SK-N-SH (cell line): Measurements from ENCODE around the gene ACOT7. TPM values are rescaled to one million over a fixed set of nuclear protein-coding genes. Genes with fewer than 3 reads are reported as not detected.

ENCODE experiments used
- CTCF ChIA-PET: fragments of 300-600, 350-600 bp; formaldehyde crosslinking; extraction: SDS; loops from one replicate; lab custom pipeline; 2021; lab: Yijun Ruan, JAX
- POLR2A ChIA-PET: fragments of 350-600 bp; sonication (Branson Sonifier 250); formaldehyde crosslinking; extraction: SDS; loops from one replicate; lab custom pipeline; 2020; ENCODE audit warnings: antibody characterized with exemption, inconsistent platforms; lab: Yijun Ruan, JAX
- DNase-seq: peaks from one replicate; pipeline ENCODE4 v3.0.0; 2012
- H2AFZ ChIP-seq: fragments of 200-600 bp; sonication (generic); 2 replicates; pipeline ENCODE4 v1.8.1; 2016; ENCODE audit warnings: antibody characterized with exemption, mild to moderate bottlenecking, low read depth
- H3F3A ChIP-seq: fragments of 200-600 bp; sonication (generic); replicated peaks from 2 replicates; pipeline ENCODE3; 2016; ENCODE audit warnings: antibody characterized with exemption, mild to moderate bottlenecking; ENCODE audit not compliant: insufficient read depth
- H3K27ac ChIP-seq, 2 experiments: fragments of 200-500 bp in 1 of 2; fragments of 200-600 bp in 1 of 2; sonication (Bioruptor generic) in 1 of 2; sonication (generic), shearing (Covaris generic) in 1 of 2; 2 replicates each; pipeline versions ENCODE4 v1.5.1 to v1.6.1; 2014 to 2016; ENCODE audit warnings: low read depth in 2 of 2, inconsistent platforms in 1 of 2, low read length in 1 of 2, mild to moderate bottlenecking in 1 of 2, mixed read lengths in 1 of 2
- H3K27me3 ChIP-seq: fragments of 200-600 bp; sonication (generic), shearing (Covaris generic); 2 replicates; pipeline ENCODE4 v1.6.1; 2016; ENCODE audit warnings: mixed run types; ENCODE audit not compliant: insufficient read depth
- H3K36me3 ChIP-seq, 2 experiments: fragments of 200-500 bp in 1 of 2; fragments of 200-600 bp in 1 of 2; sonication (Bioruptor generic) in 1 of 2; sonication (generic) in 1 of 2; replicated peaks in 1 of 2; 2 replicates each; pipeline versions ENCODE3 to v1.5.1; 2014 to 2016; ENCODE audit warnings: low read length in 1 of 2, mild to moderate bottlenecking in 1 of 2; ENCODE audit not compliant: insufficient read depth in 2 of 2, control insufficient read depth in 1 of 2
- H3K4me1 ChIP-seq, 2 experiments: fragments of 200-500 bp in 1 of 2; fragments of 200-600 bp in 1 of 2; sonication (Bioruptor generic) in 1 of 2; sonication (generic), shearing (Covaris generic) in 1 of 2; 2 replicates each; pipeline versions ENCODE4 v1.5.1 to v1.6.1; 2014 to 2016; ENCODE audit warnings: low read depth in 1 of 2, low read length in 1 of 2, mixed run types in 1 of 2; ENCODE audit not compliant: insufficient read depth in 2 of 2, control insufficient read depth in 1 of 2
- H3K4me2 ChIP-seq: fragments of 200-600 bp; sonication (generic), shearing (Covaris generic); 2 replicates; pipeline ENCODE4 v1.6.1; 2017; ENCODE audit warnings: mixed run types
- H3K4me3 ChIP-seq, 2 experiments: fragments of 200-500 bp in 1 of 2; fragments of 200-600 bp in 1 of 2; sonication (Bioruptor generic) in 1 of 2; sonication (generic), shearing (Covaris generic) in 1 of 2; 2 replicates each; pipeline versions ENCODE4 v1.5.1 to v1.8.1; 2014 to 2016; ENCODE audit warnings: low read depth in 2 of 2, inconsistent platforms in 1 of 2, low read length in 1 of 2, mild to moderate bottlenecking in 1 of 2, mixed read lengths in 1 of 2, moderate library complexity in 1 of 2
- H3K79me2 ChIP-seq: fragments of 200-600 bp; sonication (generic); 2 replicates; pipeline ENCODE4 v1.8.1; 2017; ENCODE audit warnings: mild to moderate bottlenecking; ENCODE audit not compliant: insufficient read depth
- H3K9ac ChIP-seq: fragments of 200-600 bp; sonication (generic); 2 replicates; pipeline ENCODE4 v1.6.1; 2017; ENCODE audit warnings: mixed run types
- H3K9me2 ChIP-seq: fragments of 200-600 bp; sonication (generic); 2 replicates; pipeline ENCODE4 v1.6.1; 2017; ENCODE audit warnings: mixed run types
- H3K9me3 ChIP-seq: fragments of 200-600 bp; sonication (generic); 2 replicates; pipeline ENCODE4 v1.6.1; 2017; ENCODE audit warnings: mixed run types, mild to moderate bottlenecking, moderate library complexity
- H4K20me1 ChIP-seq: fragments of 200-600 bp; sonication (generic); 2 replicates; pipeline ENCODE4 v1.6.1; 2017; ENCODE audit warnings: mild to moderate bottlenecking, mixed run types; ENCODE audit not compliant: insufficient read depth
- ELF1 ChIP-seq: IDR thresholded peaks from 2 replicates; pipeline ENCODE4 v1.4.0; 2012
- EP300 ChIP-seq, 2 experiments: IDR thresholded peaks; 2 replicates each; pipeline versions ENCODE4 v1.4.0 to v1.6.1; 2012; ENCODE audit warnings: borderline replicate concordance in 1 of 2, low read depth in 1 of 2, low read length in 1 of 2
- EZH2phosphoT487 ChIP-seq: fragments of 200-600 bp; sonication (generic); IDR thresholded peaks from 2 replicates; pipeline ENCODE4 v1.6.1; 2017; ENCODE audit warnings: low read depth, mixed run types, mild to moderate bottlenecking, antibody characterized with exemption, moderate library complexity, borderline replicate concordance
- FOSL2 ChIP-seq: IDR thresholded peaks from 2 replicates; pipeline ENCODE4 v1.4.0; 2012; ENCODE audit warnings: low read depth, mild to moderate bottlenecking, moderate library complexity, borderline replicate concordance
- FOXJ3 ChIP-seq: sonication (generic); formaldehyde crosslinking; IDR thresholded peaks from 2 replicates; pipeline ENCODE4 v1.5.1; 2020; ENCODE audit warnings: mild to moderate bottlenecking, missing genetic modification reagents
- GABPA ChIP-seq: IDR thresholded peaks from 2 replicates; pipeline ENCODE4 v1.4.0; 2012; ENCODE audit warnings: low read depth, mild to moderate bottlenecking
- GATA2 ChIP-seq: sonication (generic); formaldehyde crosslinking; IDR thresholded peaks from 2 replicates; pipeline ENCODE4 v1.5.0; 2020; ENCODE audit warnings: mild to moderate bottlenecking, missing genetic modification reagents
- MAX ChIP-seq: IDR thresholded peaks from 2 replicates; pipeline ENCODE4 v1.4.0; 2012; ENCODE audit warnings: low read depth
- MXI1 ChIP-seq: IDR thresholded peaks from 2 replicates; pipeline ENCODE4 v1.6.1; 2012; ENCODE audit warnings: mild to moderate bottlenecking, low read depth, low read length, improper control_type of control experiment
- NFIC ChIP-seq: IDR thresholded peaks from 2 replicates; pipeline ENCODE4 v1.4.0; 2012; ENCODE audit warnings: borderline replicate concordance
- RAD21 ChIP-seq: IDR thresholded peaks from 2 replicates; pipeline ENCODE4 v1.6.1; 2012; ENCODE audit warnings: mild to moderate bottlenecking, low read length
- RXRA ChIP-seq: IDR thresholded peaks from 2 replicates; pipeline ENCODE4 v1.4.0; 2012; ENCODE audit warnings: low read depth, mild to moderate bottlenecking, borderline replicate concordance
- SIN3A ChIP-seq: IDR thresholded peaks from 2 replicates; pipeline ENCODE4 v1.6.1; 2012; ENCODE audit warnings: low read depth, mild to moderate bottlenecking, low read length, moderate library complexity, borderline replicate concordance
- SMC3 ChIP-seq: IDR thresholded peaks from 2 replicates; pipeline ENCODE4 v1.6.1; 2012; ENCODE audit warnings: low read depth, low read length, improper control_type of control experiment
- TAF1 ChIP-seq: IDR thresholded peaks from 2 replicates; pipeline ENCODE4 v1.6.1; 2012; ENCODE audit warnings: low read depth, mild to moderate bottlenecking, low read length, moderate library complexity, borderline replicate concordance
- TCF12 ChIP-seq: IDR thresholded peaks from 2 replicates; pipeline ENCODE4 v1.4.0; 2012
- WGBS: methylation state at CpG from one replicate; pipeline ENCODE4 v1.1.6; 2017; ENCODE audit warnings: low lambda C conversion rate; 5-methylcytosine and 5-hydroxymethylcytosine counted together
- polyA plus RNA-seq, 3 experiments: library from polyadenylated mRNA; depleted of rRNA; stranded (reverse); fragments of >200 nt; gene quantifications; 2 replicates each; pipeline ENCODE4 v1.2.3, GENCODE V29; 2012
- TF ChIP-seq, protein P1 (sequence below): IDR thresholded peaks from 2 replicates; pipeline ENCODE4 v1.4.0; 2012; ENCODE audit warnings: low read depth, borderline replicate concordance
- TF ChIP-seq, protein P2 (sequence below): IDR thresholded peaks from 2 replicates; pipeline ENCODE4 v1.4.0; 2012; ENCODE audit warnings: low read depth, borderline replicate concordance
- TF ChIP-seq, protein P3 (sequence below): IDR thresholded peaks from 2 replicates; pipeline ENCODE4; 2012

ACOT7 gene
- polyA plus RNA-seq, 1 of the 3 experiments (the other 2 are of a cell fraction) = 289 TPM

- H3K9ac ChIP-seq = no peak overlapping the region
- H2AFZ ChIP-seq = peak overlapping the region; percentile 83
- peaks cover 0 to 6% of the 10 kb centered on the region in 2 experiments; a peak in 1 of 4 replicates for H3K4me1 ChIP-seq
- TF ChIP-seq MXI1 (no peak), RAD21 (no peak), FOSL2 (no peak), SMC3 (no peak), ELF1 (no peak), NFIC (no peak), GATA2 (no peak), MAX (no peak)
- TF ChIP-seq, protein P1, sequence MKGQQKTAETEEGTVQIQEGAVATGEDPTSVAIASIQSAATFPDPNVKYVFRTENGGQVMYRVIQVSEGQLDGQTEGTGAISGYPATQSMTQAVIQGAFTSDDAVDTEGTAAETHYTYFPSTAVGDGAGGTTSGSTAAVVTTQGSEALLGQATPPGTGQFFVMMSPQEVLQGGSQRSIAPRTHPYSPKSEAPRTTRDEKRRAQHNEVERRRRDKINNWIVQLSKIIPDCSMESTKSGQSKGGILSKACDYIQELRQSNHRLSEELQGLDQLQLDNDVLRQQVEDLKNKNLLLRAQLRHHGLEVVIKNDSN = no peak
- H3K9me2 ChIP-seq = no peaks in the 10 kb centered on the region
- no peaks in the 10 kb centered on the region for H4K20me1 ChIP-seq
- H3K36me3 ChIP-seq = no peaks in the 10 kb centered on the region
- H3K4me2 ChIP-seq = peak overlapping the region; percentile 66; the same call in 1 of the 2 replicates
- H3F3A ChIP-seq = no peaks in the 10 kb centered on the region
- POLR2A ChIA-PET = no interaction called here
- H3K27me3 ChIP-seq = peaks cover 17% of the 10 kb centered on the region
- no peaks in the 10 kb centered on the region for H3K79me2 ChIP-seq
- CTCF ChIA-PET = interaction anchor here (0.7 to 16.1 kb wide), 29 partner anchors 8 to 168 kb away, joined by 3 to 290 read pairs (median 5); partner anchors contain the start of genes ACOT7 and ESPN
- no peak overlapping the region for H3K27ac ChIP-seq
- 70% methylated on average over 16 of the region's 17 CpGs for WGBS
- no peak overlapping the region for H3K4me3 ChIP-seq
- H3K9me3 ChIP-seq = no peaks in the 10 kb centered on the region
- DNase-seq = no peak
Observed at GRCh38 chr1:6414881-6415626, 21.5 kb upstream of the ACOT7 start.

- H3K4me3 ChIP-seq = no peak overlapping the region
- peaks cover 17% of the 10 kb centered on the region for H3K27me3 ChIP-seq
- H3K36me3 ChIP-seq = no peaks in the 10 kb centered on the region
- no peak overlapping the region for H3K27ac ChIP-seq
- WGBS = 6% methylated on average over 8 of the region's 15 CpGs
- no peaks in the 10 kb centered on the region for H3K79me2 ChIP-seq
- no peaks in the 10 kb centered on the region for H3K9me3 ChIP-seq
- H3K4me2 ChIP-seq = peak overlapping the region; percentile 66; the same call in 1 of the 2 replicates
- H2AFZ ChIP-seq = peak overlapping the region; percentile 83
- H3K9ac ChIP-seq = no peak overlapping the region
- no peaks in the 10 kb centered on the region for H3F3A ChIP-seq
- H3K4me1 ChIP-seq = peaks cover 0 to 6% of the 10 kb centered on the region in 2 experiments; a peak in 1 of 4 replicates
- DNase-seq = peak; percentile 87
- CTCF ChIA-PET = interaction anchor here (0.7 to 16.1 kb wide), 28 partner anchors 9 to 176 kb away, joined by 3 to 290 read pairs (median 5); partner anchors contain the start of genes ACOT7 and ESPN
- no peaks in the 10 kb centered on the region for H4K20me1 ChIP-seq
- POLR2A ChIA-PET = no interaction called here
- no peaks in the 10 kb centered on the region for H3K9me2 ChIP-seq
- TF ChIP-seq, protein P2, sequence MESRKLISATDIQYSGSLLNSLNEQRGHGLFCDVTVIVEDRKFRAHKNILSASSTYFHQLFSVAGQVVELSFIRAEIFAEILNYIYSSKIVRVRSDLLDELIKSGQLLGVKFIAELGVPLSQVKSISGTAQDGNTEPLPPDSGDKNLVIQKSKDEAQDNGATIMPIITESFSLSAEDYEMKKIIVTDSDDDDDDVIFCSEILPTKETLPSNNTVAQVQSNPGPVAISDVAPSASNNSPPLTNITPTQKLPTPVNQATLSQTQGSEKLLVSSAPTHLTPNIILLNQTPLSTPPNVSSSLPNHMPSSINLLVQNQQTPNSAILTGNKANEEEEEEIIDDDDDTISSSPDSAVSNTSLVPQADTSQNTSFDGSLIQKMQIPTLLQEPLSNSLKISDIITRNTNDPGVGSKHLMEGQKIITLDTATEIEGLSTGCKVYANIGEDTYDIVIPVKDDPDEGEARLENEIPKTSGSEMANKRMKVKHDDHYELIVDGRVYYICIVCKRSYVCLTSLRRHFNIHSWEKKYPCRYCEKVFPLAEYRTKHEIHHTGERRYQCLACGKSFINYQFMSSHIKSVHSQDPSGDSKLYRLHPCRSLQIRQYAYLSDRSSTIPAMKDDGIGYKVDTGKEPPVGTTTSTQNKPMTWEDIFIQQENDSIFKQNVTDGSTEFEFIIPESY = no peak
- TF ChIP-seq TCF12 (no peak), GABPA (no peak), TAF1 (no peak), RXRA (no peak), EZH2phosphoT487 (no peak), MXI1 (peak; percentile 92), MAX (peak; percentile 87), RAD21 (peak; percentile 50), FOXJ3 (CRISPR knock-in tag) (no peak), EP300 (IDR thresholded peaks at IDR 0.05; ENCODE audit: borderline replicate concordance in 1 of 2, low read depth in 1 of 2, low read length in 1 of 2) (no peak), SIN3A (no peak)
- TF ChIP-seq, protein P3, sequence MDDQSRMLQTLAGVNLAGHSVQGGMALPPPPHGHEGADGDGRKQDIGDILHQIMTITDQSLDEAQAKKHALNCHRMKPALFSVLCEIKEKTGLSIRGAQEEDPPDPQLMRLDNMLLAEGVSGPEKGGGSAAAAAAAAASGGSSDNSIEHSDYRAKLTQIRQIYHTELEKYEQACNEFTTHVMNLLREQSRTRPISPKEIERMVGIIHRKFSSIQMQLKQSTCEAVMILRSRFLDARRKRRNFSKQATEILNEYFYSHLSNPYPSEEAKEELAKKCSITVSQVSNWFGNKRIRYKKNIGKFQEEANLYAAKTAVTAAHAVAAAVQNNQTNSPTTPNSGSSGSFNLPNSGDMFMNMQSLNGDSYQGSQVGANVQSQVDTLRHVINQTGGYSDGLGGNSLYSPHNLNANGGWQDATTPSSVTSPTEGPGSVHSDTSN = no peak
Observed at GRCh38 chr1:6414443-6414844, 20.9 kb upstream of the ACOT7 start.
